ENCODE data around the gene OR13C2.

GRCh38 chr9:104608336-104608735 is 2.9 kb upstream of the OR13C2 start:
- TF ChIP-seq, protein P1, sequence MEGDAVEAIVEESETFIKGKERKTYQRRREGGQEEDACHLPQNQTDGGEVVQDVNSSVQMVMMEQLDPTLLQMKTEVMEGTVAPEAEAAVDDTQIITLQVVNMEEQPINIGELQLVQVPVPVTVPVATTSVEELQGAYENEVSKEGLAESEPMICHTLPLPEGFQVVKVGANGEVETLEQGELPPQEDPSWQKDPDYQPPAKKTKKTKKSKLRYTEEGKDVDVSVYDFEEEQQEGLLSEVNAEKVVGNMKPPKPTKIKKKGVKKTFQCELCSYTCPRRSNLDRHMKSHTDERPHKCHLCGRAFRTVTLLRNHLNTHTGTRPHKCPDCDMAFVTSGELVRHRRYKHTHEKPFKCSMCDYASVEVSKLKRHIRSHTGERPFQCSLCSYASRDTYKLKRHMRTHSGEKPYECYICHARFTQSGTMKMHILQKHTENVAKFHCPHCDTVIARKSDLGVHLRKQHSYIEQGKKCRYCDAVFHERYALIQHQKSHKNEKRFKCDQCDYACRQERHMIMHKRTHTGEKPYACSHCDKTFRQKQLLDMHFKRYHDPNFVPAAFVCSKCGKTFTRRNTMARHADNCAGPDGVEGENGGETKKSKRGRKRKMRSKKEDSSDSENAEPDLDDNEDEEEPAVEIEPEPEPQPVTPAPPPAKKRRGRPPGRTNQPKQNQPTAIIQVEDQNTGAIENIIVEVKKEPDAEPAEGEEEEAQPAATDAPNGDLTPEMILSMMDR (IDR thresholded peaks at IDR 0.05; ENCODE audit: low read depth, low read length): peak; percentile 46
- TF ChIP-seq EZH2phosphoT487 (IDR thresholded peaks at IDR 0.05; ENCODE audit: low read depth): no peak

Data from OCI-LY3 (cell line).